Tibial artery (tissue), 4 donors: ENCODE data around the gene CROT.

Source experiments
- DNase-seq, 2 donors: peaks; one replicate each; pipeline ENCODE4 v3.0.0-alpha.2; 2019
- H3K27ac ChIP-seq, 2 donors: fragments of 200-600 bp; sonication (generic) in 1 of 2; 1 replicate in 1 of 2; 2 replicates in 1 of 2; pipeline ENCODE4 v1.5.1; 2018 to 2019; ENCODE audit warnings: mild to moderate bottlenecking in 1 of 2
- H3K27me3 ChIP-seq, 2 donors: fragments of 200-600 bp; sonication (generic) in 1 of 2; one replicate each; pipeline versions ENCODE4 v1.5.1 to v1.6.0; 2016 to 2019
- H3K36me3 ChIP-seq, 3 donors: fragments of 200-600 bp; sonication (generic) in 2 of 3; one replicate each; pipeline ENCODE4 v1.5.1; 2016 to 2019; ENCODE audit warnings: mild to moderate bottlenecking in 2 of 3
- H3K4me1 ChIP-seq, 4 donors: fragments of 200-600 bp; sonication (generic) in 2 of 4; 1 replicate in 3 of 4; 2 replicates in 1 of 4; pipeline ENCODE4 v1.5.1; 2016 to 2019
- H3K4me3 ChIP-seq, 2 donors: fragments of 200-600 bp; sonication (generic) in 1 of 2; 1 replicate in 1 of 2; 2 replicates in 1 of 2; pipeline ENCODE4 v1.5.1; 2018 to 2019; ENCODE audit warnings: mild to moderate bottlenecking in 2 of 2
- H3K9me3 ChIP-seq, 3 donors: fragments of 200-600 bp; sonication (generic) in 1 of 3; one replicate each; pipeline ENCODE4 v1.5.1; 2016 to 2019
- intact Hi-C: fragments of 100-400 bp; cut with DNase I; formaldehyde crosslinking; loops from one replicate; pipeline ENCODE4 v1.15.0; 2023; ENCODE audit warnings: low total_unique reads
- TF ChIP-seq, protein P1 (sequence below), 2 experiments: fragments of 200-600 bp in 1 of 2; fragments of 450-650 bp in 1 of 2; IDR thresholded peaks; one replicate each; pipeline ENCODE4 v1.5.1; 2017 to 2019; ENCODE audit warnings: antibody characterized with exemption in 2 of 2, mild to moderate bottlenecking in 1 of 2, moderate library complexity in 1 of 2

CROT gene

DNA sequence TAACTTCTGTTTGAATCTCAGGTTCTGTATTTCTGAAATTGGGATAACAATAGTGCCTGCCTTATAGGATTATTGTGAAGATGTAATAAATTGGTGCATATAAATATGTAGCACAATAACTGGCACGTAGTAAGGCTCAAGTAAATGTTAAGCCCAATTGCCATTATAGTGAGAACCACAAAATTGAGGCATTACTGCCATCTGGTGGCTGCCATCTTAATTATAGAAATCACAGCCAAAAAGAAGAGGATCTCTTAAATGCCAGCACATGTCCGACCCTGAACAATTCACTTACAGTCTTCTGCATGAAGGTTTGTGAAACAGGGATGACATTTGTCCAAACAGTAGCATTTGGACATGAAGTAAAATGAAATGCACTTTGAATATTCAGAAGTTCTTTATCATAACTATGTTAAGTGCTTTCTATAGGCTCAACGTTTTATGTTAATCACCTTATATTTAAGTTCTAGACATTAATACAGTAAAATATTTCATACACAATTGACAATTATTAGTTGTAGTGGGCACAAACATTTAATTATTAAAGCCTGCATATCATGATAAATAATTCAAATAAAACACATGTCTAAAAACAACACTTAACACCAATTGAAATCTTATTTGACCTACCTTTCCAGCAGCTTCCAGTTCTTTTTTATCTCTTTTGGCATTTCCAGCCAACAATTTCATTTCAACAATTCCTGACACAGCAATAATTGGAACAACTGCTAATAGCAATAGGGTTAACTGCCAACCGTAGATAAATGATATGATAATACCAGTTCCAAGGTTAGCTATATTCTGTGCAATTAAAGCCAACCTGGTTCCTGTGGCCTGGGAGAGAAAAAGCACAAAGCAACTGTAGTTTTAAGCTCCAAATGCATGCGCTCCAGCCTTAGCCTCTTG is 71.5 kb downstream of the CROT start:
- peak in 1 of 2 donors; percentile 64 for DNase-seq
- Histone ChIP-seq H3K9me3 (no peaks in the 10 kb centered on the region), H3K27ac (no peak overlapping the region), H3K36me3 (no peaks in the 10 kb centered on the region), H3K4me3 (no peak overlapping the region), H3K27me3 (no peaks in the 10 kb centered on the region), H3K4me1 (peaks cover 0 to 8% (median 3%) of the 10 kb centered on the region in 4 donors)
- TF ChIP-seq, protein P1, sequence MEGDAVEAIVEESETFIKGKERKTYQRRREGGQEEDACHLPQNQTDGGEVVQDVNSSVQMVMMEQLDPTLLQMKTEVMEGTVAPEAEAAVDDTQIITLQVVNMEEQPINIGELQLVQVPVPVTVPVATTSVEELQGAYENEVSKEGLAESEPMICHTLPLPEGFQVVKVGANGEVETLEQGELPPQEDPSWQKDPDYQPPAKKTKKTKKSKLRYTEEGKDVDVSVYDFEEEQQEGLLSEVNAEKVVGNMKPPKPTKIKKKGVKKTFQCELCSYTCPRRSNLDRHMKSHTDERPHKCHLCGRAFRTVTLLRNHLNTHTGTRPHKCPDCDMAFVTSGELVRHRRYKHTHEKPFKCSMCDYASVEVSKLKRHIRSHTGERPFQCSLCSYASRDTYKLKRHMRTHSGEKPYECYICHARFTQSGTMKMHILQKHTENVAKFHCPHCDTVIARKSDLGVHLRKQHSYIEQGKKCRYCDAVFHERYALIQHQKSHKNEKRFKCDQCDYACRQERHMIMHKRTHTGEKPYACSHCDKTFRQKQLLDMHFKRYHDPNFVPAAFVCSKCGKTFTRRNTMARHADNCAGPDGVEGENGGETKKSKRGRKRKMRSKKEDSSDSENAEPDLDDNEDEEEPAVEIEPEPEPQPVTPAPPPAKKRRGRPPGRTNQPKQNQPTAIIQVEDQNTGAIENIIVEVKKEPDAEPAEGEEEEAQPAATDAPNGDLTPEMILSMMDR (IDR thresholded peaks at IDR 0.05): peak; percentile 57 to 76
- intact Hi-C loops: no loop called here

GRCh38 chr7:87420173-87420572 is 74.7 kb downstream of the CROT start:
- no peak for DNase-seq
- no peaks in the 10 kb centered on the region for H3K27me3 ChIP-seq
- H3K4me3 ChIP-seq: no peak overlapping the region
- TF ChIP-seq, protein P1 (IDR thresholded peaks at IDR 0.05): no peak
- H3K27ac ChIP-seq: no peak overlapping the region
- H3K9me3 ChIP-seq: no peaks in the 10 kb centered on the region
- no peaks in the 10 kb centered on the region for H3K4me1 ChIP-seq
- no peaks in the 10 kb centered on the region for H3K36me3 ChIP-seq
- intact Hi-C loops: no loop called here

- no peaks in the 10 kb centered on the region for H3K36me3 ChIP-seq
- intact Hi-C loops: no loop called here
- DNase-seq: no peak
- H3K4me3 ChIP-seq: no peak overlapping the region
- no peaks in the 10 kb centered on the region for H3K9me3 ChIP-seq
- H3K27me3 ChIP-seq: no peaks in the 10 kb centered on the region
- TF ChIP-seq, protein P1 (IDR thresholded peaks at IDR 0.05): no peak
- H3K27ac ChIP-seq: no peak overlapping the region
- no peaks in the 10 kb centered on the region for H3K4me1 ChIP-seq
These were observed 78.6 kb downstream of the CROT start for GRCh38 chr7:87424075-87424474.

DNA sequence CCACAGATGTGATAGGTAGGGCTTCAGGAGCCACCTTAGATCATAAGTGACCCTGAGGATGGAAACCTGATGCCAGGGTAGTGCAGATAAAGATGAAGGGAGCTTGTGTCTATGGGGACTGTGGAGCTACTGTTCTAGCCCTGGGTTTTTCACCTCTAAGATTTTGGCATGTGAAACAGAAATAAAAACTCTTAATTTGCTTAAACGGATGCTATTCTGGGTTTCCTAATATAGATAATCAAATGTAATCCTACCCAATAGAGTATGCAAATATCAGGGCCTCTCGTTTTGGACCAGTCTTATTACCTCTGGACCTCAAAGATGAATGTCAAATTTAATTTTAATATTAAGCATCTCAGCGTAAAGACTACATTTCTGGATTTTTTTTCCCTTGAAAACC is 80.7 kb downstream of the CROT start:
- TF ChIP-seq, protein P1 (IDR thresholded peaks at IDR 0.05): no peak
- Histone ChIP-seq H3K9me3 (no peaks in the 10 kb centered on the region), H3K4me3 (no peak overlapping the region), H3K27me3 (no peaks in the 10 kb centered on the region), H3K27ac (no peak overlapping the region), H3K4me1 (no peaks in the 10 kb centered on the region), H3K36me3 (no peaks in the 10 kb centered on the region)
- intact Hi-C loops: no loop called here
- DNase-seq: no peak

DNA sequence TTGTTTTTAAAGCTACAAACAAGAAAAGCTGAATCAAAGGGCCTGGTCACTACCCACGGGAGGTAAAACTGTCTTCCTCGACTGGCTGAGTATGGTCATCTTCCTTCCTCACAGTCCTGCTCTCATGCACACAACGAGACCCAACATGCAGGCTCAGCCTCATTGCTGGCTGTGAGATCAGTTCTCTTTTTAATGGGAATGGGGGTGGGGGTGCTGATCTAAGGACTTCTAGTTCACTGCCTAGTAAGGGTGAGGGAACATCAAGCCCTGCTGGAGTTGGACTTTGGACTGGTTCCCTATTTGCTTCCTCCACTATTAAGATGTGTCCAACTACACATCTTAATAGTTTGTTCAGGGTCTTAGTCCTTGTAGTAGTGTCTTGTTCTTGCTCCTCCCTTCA is 81.8 kb downstream of the CROT start:
- no peaks in the 10 kb centered on the region for H3K4me1 ChIP-seq
- H3K36me3 ChIP-seq: no peaks in the 10 kb centered on the region
- H3K27ac ChIP-seq: no peak overlapping the region
- no peaks in the 10 kb centered on the region for H3K9me3 ChIP-seq
- H3K4me3 ChIP-seq: no peak overlapping the region
- intact Hi-C loops: no loop called here
- TF ChIP-seq, protein P1 (IDR thresholded peaks at IDR 0.05): no peak
- DNase-seq: peak in 1 of 2 donors; percentile 29
- no peaks in the 10 kb centered on the region for H3K27me3 ChIP-seq
